GM12801 (cell line): Measurements from ENCODE around the gene PCGF6.

ENCODE experiments used
- CTCF ChIP-seq: IDR thresholded peaks from one replicate; pipeline ENCODE4 v1.5.1; 2011; ENCODE audit warnings: control low read depth; ENCODE audit not compliant: insufficient read length; ENCODE audit errors: extremely low read depth

The PCGF6 gene

DNA sequence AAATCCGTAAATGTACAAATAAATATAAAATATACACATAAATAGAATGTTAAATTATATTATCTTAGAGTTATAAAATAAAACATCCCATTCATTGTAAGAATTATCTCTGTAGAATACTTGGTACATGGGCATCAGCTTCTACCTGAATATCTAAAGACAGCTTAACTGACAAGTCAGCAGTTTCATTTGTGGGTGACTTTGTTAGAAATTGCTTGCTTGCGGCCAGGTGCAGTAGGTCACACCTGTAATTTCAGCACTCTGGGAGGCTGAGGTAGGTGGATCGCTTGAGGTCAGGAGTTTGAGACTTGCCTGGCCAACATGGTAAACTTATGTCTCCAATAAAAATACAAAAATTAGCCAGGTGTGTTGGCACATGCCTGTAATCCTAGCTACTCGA, 14.6 kb downstream of the PCGF6 start:
- no peak for TF ChIP-seq CTCF

DNA sequence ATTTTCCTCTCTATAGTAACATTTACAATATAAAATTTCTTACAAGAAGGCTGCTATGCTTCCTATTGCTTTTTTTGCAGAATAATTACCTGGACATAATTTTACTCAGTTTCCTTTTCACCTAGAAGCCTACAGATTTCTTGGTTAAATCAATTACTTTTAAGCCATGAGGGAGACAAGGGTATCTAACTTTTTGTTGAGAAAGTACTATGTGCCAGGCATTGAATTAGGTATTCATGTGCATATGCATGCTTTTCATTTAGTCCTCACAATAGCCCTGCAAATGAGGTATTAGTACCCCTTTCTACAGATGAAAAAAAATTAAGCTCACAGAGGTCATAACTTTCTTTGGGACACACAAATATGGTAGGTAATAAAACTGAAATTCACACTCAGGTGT, 16.4 kb downstream of the PCGF6 start:
- TF ChIP-seq CTCF = no peak

- TF ChIP-seq CTCF = no peak
Measured at GRCh38 chr10:103333934-103334520, 16.9 kb downstream of the PCGF6 start.

GRCh38 chr10:103327906-103328305, 23.0 kb downstream of the PCGF6 start:
- TF ChIP-seq CTCF = no peak

DNA sequence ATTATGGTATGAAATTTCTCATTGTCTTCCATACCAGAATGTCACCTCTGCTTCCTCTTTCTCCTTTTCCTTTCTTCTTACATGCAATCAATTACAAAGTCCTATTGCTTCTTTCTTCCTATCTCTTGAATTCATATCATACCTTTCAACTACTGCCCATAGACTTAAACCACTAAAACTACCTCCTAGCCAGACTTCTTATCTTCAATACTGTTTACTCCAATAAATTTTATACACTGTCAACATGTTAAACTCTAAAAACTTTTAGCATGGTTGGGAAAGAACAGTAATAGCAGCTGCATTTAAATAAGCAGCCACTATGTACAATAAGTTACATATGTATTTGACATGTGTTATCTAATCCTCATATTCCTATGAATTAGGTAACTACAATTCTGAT, 34.9 kb downstream of the PCGF6 start:
- no peak for TF ChIP-seq CTCF

- TF ChIP-seq CTCF = no peak
Measured at GRCh38 chr10:103310197-103310596, 40.7 kb downstream of the PCGF6 start.

DNA sequence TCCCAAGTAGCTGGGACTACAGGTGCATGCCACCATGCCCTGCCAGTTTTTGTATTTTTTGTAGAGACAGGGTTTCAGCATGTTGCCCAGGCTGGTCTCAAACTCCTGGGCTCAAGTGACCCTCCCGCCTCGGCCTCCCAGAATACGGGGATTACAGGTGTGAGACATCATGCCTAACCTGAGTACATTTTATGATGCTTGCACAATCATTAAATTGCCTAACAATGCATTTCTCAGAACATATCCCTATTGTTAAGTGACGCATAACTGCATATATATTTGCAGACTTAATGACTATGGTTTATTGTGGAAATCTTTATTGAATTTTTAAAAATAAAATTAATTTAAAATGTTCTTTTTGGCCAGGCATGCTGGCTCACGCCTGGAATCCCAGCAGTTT, 43.3 kb downstream of the PCGF6 start:
- TF ChIP-seq CTCF = no peak
